ENCODE results near the gene SYT7. TPM values are rescaled to one million over a fixed set of nuclear protein-coding genes. Genes with fewer than 3 reads are reported as not detected.

The SYT7 gene
- total RNA-seq, 1 donor from 2014 or later: 3.4 TPM

DNA sequence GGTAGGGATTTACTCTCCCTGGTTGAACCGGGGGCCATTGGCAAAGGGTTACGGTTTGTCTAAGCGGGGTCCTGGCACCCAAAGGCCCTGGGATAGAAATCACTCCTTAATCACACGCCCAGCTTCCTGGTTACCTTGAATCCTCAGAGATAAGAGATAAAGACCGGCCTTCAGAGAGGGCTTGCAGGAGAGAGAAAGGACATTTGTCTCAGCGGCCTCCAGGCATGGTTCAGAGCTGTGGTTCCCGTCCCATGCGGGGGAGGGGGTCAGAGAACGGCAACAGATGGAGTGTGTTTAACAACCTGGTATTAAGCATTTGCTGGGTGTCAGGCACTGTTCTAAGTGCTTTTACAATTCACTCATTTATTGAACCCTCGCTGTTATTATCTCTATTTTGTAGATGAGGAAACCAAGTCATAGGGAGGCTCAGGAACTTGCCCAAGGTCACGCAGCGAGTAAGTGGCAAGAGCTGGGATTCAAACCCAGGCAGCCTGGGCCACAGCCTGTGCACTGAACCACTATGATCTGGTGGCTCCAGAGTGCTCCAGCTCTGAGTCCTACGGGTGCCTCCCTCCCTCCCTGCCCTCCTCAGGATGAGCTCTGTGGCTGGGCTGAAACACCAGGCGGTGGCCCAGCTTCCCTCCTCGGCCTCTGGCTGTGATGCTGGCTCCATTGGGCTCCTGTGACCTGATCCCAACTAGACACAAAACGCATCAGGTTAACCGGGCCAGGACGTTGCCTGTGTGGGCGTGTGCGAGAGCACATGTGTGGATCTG is 53.7 kb downstream of the SYT7 start:
- H3K27me3 ChIP-seq: no peaks in the 10 kb centered on the region

DNA sequence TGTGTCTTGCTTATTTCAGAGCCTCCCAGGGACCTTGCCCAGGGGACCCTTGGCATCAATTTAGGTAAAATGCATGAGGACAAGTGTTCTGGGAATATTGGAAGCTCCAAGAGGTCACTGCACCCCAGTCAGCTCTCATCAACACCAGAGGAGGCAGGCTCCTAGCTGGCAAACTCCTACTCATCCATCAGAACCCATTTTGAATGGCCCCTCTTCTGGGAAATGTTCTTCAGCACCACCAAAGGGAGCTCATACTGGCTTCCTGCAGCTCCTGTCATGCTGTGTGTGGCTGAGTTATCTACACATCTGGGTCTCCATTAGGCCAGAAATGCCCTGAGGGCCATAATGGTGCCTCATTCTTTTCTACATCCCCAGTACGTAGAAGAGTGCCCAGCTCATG is 54.6 kb downstream of the SYT7 start:
- H3K27me3 ChIP-seq: no peaks in the 10 kb centered on the region
- no peak for DNase-seq (ENCODE audit: extremely low spot score in 2 of 2)
- intact Hi-C loops (cut with DNase I): no loop called here

More for the DNA sequence above, 53.7 kb downstream of the SYT7 start:
- Histone ChIP-seq H3K36me3 (no peaks in the 10 kb centered on the region), H3K27ac (no peak overlapping the region), H3K4me3 (no peak overlapping the region), H3K9me3 (no peaks in the 10 kb centered on the region), H3K4me1 (no peaks in the 10 kb centered on the region)
- no peak for TF ChIP-seq POLR2A (IDR thresholded peaks at IDR 0.05)
- no peak for TF ChIP-seq POLR2AphosphoS5 (IDR thresholded peaks at IDR 0.05; ENCODE audit: insufficient read depth in 1 of 2, low read depth in 1 of 2)
- TF ChIP-seq, protein P1, sequence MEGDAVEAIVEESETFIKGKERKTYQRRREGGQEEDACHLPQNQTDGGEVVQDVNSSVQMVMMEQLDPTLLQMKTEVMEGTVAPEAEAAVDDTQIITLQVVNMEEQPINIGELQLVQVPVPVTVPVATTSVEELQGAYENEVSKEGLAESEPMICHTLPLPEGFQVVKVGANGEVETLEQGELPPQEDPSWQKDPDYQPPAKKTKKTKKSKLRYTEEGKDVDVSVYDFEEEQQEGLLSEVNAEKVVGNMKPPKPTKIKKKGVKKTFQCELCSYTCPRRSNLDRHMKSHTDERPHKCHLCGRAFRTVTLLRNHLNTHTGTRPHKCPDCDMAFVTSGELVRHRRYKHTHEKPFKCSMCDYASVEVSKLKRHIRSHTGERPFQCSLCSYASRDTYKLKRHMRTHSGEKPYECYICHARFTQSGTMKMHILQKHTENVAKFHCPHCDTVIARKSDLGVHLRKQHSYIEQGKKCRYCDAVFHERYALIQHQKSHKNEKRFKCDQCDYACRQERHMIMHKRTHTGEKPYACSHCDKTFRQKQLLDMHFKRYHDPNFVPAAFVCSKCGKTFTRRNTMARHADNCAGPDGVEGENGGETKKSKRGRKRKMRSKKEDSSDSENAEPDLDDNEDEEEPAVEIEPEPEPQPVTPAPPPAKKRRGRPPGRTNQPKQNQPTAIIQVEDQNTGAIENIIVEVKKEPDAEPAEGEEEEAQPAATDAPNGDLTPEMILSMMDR (IDR thresholded peaks at IDR 0.05): no peak
- intact Hi-C loops (cut with DNase I): no loop called here
- no peak for DNase-seq (ENCODE audit: extremely low spot score in 2 of 2)

DNA sequence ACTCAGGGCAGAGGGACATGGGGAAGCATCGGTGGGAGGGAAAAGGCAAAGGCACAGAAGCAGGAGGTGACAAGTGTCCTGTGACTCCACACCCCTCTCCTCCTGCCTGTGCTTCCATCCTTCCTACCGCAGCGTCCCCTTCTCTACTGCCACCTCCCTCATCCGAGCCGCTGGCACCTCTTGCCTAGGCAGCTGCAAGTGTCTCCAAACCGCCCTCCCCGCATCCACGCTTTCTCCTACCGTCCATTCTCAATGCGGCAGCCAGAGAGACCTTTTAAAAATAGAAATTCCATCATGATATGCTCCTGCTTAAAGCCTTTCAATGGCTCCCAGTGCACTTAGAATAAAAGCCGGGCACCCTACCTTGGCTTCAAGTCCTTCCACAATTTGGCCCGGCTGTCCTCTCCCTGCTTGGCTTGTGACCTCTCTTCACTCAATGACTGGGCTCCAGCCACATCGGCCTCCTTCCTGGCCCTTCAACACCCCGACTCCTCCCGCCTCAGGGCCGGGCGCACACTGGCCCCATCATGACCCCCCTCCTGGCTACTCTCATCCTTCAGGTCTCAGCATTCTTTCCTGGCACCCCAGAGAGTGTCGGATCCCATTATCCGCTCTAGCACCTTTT is 55.8 kb downstream of the SYT7 start:
- no peak for TF ChIP-seq POLR2A (IDR thresholded peaks at IDR 0.05)
- TF ChIP-seq, protein P1 (IDR thresholded peaks at IDR 0.05): no peak
- Histone ChIP-seq H3K4me1 (no peaks in the 10 kb centered on the region), H3K27ac (no peak overlapping the region), H3K9me3 (no peaks in the 10 kb centered on the region), H3K36me3 (no peaks in the 10 kb centered on the region), H3K4me3 (no peak overlapping the region), H3K27me3 (no peaks in the 10 kb centered on the region)
- intact Hi-C loops (cut with DNase I): no loop called here
- no peak for DNase-seq (ENCODE audit: extremely low spot score in 2 of 2)

More for the DNA sequence above, 54.6 kb downstream of the SYT7 start:
- Histone ChIP-seq H3K4me1 (no peaks in the 10 kb centered on the region), H3K9me3 (no peaks in the 10 kb centered on the region), H3K4me3 (no peak overlapping the region), H3K27ac (no peak overlapping the region), H3K36me3 (no peaks in the 10 kb centered on the region)
- no peak for TF ChIP-seq POLR2AphosphoS5 (IDR thresholded peaks at IDR 0.05; ENCODE audit: insufficient read depth in 1 of 2, low read depth in 1 of 2)
- no peak for TF ChIP-seq POLR2A (IDR thresholded peaks at IDR 0.05)
- TF ChIP-seq, protein P1 (IDR thresholded peaks at IDR 0.05): no peak

DNA sequence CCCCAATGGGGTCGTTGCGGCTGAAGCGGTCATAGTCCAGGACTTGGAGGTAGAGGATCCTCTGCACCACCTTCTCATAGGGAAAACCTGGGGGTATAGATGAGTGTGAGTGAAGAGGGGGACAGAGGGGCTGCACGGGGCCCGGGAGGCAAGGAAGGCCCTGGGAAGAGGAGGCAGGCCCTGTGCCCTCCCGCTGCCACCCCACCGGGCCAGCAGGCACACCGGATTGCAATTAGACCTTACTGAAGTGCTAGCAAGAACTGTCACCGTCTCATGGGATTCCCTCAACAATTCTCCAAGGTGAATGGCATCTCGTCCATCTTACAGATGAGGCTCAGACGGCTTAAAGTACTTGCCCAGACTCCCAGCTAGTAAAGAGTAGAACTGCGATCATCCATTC is 56.4 kb downstream of the SYT7 start:
- intact Hi-C loops (cut with DNase I): no loop called here
- H3K4me1 ChIP-seq: no peaks in the 10 kb centered on the region
- DNase-seq (ENCODE audit: extremely low spot score in 2 of 2): no peak
- no peaks in the 10 kb centered on the region for H3K36me3 ChIP-seq
- no peak overlapping the region for H3K4me3 ChIP-seq
- H3K27me3 ChIP-seq: no peaks in the 10 kb centered on the region
- TF ChIP-seq POLR2AphosphoS5 (IDR thresholded peaks at IDR 0.05; ENCODE audit: insufficient read depth in 1 of 2, low read depth in 1 of 2) (no peak), POLR2A (IDR thresholded peaks at IDR 0.05) (no peak)
- TF ChIP-seq, protein P1 (IDR thresholded peaks at IDR 0.05): no peak
- no peak overlapping the region for H3K27ac ChIP-seq
- H3K9me3 ChIP-seq: no peaks in the 10 kb centered on the region

DNA sequence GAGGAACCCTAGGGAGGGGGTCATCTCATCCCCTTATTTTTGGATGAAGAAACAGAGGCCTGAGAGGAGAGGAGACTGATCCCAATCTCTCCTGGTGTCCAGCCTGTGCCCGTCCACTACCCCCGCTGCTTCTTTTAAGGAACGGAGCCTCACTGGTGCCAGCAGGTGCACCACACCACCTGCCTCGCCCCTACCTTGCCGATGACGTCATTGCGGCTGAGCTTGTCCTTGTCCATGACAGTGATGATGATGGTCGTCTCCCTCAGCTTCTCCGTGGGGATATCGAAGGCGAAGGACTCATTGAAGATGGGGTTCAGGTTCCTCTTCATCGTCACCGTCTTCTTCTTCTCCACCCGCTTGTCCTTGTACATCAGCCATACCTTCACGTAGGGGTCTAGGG is 58.0 kb downstream of the SYT7 start:
- no peak overlapping the region for H3K4me3 ChIP-seq
- H3K36me3 ChIP-seq: no peaks in the 10 kb centered on the region
- intact Hi-C loops (cut with DNase I): no loop called here
- no peak for TF ChIP-seq POLR2AphosphoS5 (IDR thresholded peaks at IDR 0.05; ENCODE audit: insufficient read depth in 1 of 2, low read depth in 1 of 2)
- no peak for TF ChIP-seq POLR2A (IDR thresholded peaks at IDR 0.05)
- TF ChIP-seq, protein P1 (IDR thresholded peaks at IDR 0.05): no peak
- no peak overlapping the region for H3K27ac ChIP-seq
- H3K9me3 ChIP-seq: no peaks in the 10 kb centered on the region
- DNase-seq (ENCODE audit: extremely low spot score in 2 of 2): no peak
- H3K4me1 ChIP-seq: no peaks in the 10 kb centered on the region
- H3K27me3 ChIP-seq: no peaks in the 10 kb centered on the region
